GM12801 (cell line): ENCODE data around the gene GPRC5B.

ENCODE experiments used
- CTCF ChIP-seq: IDR thresholded peaks from one replicate; pipeline ENCODE4 v1.5.1; 2011; ENCODE audit warnings: control low read depth; ENCODE audit not compliant: insufficient read length; ENCODE audit errors: extremely low read depth

GPRC5B gene

GRCh38 chr16:19808061-19808641 lies 76.5 kb downstream of the GPRC5B start:
- no peak for TF ChIP-seq CTCF
